T-helper 1 cell treated with Interleukin-12 subunit alpha and Interleukin-12 subunit beta and Interleukin-4 antibody, amounts not matched to agents 30 μg/mL and 1 μg/mL, for 36 hours (primary cell): ENCODE data around the gene SLC5A2.
A peak's percentile ranks its signal among the peaks of the same experiment; 100 is the strongest.
"Not testable (repeated sequence)": the region's sequence is repeated elsewhere in the genome, so short reads cannot be mapped to it uniquely, and the experiment has no call there.

ENCODE experiments used
- H3K27ac Mint-ChIP-seq: one replicate; pipeline ENCODE4 v1.8.0; 2021; ENCODE audit warnings: mild to moderate bottlenecking, mixed read lengths
- H3K27me3 Mint-ChIP-seq: one replicate; pipeline ENCODE4 v1.8.0; 2021; ENCODE audit warnings: low read depth, mixed read lengths
- H3K36me3 Mint-ChIP-seq: one replicate; pipeline ENCODE4 v1.8.0; 2021; ENCODE audit warnings: low read depth, mixed read lengths
- H3K4me1 Mint-ChIP-seq: one replicate; pipeline ENCODE4 v1.8.0; 2021; ENCODE audit warnings: low read depth, mixed read lengths
- H3K4me3 Mint-ChIP-seq: one replicate; pipeline ENCODE4 v1.8.0; 2021; ENCODE audit warnings: mild to moderate bottlenecking, moderate library complexity, mixed read lengths
- H3K9me3 Mint-ChIP-seq: one replicate; pipeline ENCODE4 v1.8.0; 2021; ENCODE audit warnings: mixed read lengths

The SLC5A2 gene

DNA sequence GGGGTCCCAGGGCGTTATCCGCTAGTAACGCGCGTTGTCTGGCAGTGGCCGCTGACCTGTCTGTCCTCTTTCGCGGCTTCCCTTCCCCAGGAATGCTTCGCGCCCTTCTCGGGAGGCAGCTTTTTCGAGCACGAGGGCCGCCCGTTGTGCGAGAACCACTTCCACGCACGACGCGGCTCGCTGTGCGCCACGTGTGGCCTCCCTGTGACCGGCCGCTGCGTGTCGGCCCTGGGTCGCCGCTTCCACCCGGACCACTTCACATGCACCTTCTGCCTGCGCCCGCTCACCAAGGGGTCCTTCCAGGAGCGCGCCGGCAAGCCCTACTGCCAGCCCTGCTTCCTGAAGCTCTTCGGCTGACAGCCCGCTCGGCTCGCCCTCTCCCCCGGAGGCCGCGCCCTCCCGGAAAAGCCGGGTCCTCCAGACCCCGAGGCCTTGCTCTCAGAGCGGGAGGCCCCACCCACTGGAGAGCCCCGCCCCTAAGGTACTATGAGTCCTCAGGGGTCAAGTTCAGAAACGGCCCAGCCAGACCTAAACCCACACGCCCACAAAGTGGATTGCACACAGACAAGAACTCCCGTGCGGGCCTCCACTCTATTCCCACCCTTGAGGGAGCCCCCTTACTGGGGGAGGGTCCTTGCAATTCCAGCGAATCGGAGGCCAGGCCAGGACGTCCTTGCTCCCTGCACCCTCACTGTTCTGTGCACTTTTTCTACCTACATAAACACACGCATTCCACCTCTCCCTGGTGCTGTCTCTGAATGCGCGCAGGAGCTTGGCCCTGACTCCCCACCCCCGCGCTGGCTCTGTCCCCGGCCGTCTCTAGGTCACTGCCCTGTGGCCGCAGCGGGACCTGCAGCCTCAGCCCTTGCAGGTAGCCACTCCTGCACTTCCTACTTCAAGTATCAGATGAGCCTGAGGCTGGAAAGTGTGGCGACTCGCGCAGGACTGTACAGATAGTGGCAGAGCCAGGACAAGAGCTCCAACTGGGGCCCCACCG is 5.4 kb upstream of the SLC5A2 start:
- H3K27ac Mint-ChIP-seq: peak overlapping the region; percentile 15
- H3K4me1 Mint-ChIP-seq: peaks cover 15% of the 10 kb centered on the region
- H3K27me3 Mint-ChIP-seq: peaks cover 55% of the 10 kb centered on the region
- H3K9me3 Mint-ChIP-seq: no peaks in the 10 kb centered on the region
- peak overlapping the region; percentile 69 for H3K4me3 Mint-ChIP-seq
- H3K36me3 Mint-ChIP-seq: no peaks in the 10 kb centered on the region

DNA sequence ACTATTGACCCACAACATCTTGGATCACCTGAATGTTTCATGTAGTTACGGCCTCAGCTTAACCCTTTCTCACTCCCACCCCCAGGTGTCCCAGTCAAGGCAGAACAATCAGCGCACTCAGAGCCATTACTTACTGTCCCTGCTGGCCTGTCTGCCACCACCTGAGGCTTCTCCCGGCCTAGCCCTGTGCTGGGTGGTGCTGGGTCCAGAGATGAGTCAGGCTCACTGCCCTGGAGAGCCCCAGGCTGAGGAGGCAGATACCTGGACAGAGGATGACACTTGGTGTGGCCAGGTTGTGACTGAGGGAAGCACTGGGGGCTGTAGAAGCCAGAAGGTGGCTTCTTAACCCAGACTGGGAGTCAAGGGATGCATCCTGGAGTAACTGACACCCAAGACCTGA is 4.0 kb upstream of the SLC5A2 start:
- H3K4me1 Mint-ChIP-seq: peaks cover 14% of the 10 kb centered on the region
- H3K9me3 Mint-ChIP-seq: no peaks in the 10 kb centered on the region
- no peaks in the 10 kb centered on the region for H3K36me3 Mint-ChIP-seq
- H3K27me3 Mint-ChIP-seq: peaks cover 44% of the 10 kb centered on the region
- H3K27ac Mint-ChIP-seq: no peak overlapping the region
- no peak overlapping the region for H3K4me3 Mint-ChIP-seq

GRCh38 chr16:31479751-31480150 is 3.2 kb upstream of the SLC5A2 start:
- no peaks in the 10 kb centered on the region for H3K9me3 Mint-ChIP-seq
- peaks cover 14% of the 10 kb centered on the region for H3K4me1 Mint-ChIP-seq
- H3K27me3 Mint-ChIP-seq: peaks cover 36% of the 10 kb centered on the region
- H3K27ac Mint-ChIP-seq: no peak overlapping the region
- no peak overlapping the region for H3K4me3 Mint-ChIP-seq
- H3K36me3 Mint-ChIP-seq: no peaks in the 10 kb centered on the region

- no peak overlapping the region for H3K27ac Mint-ChIP-seq
Observed at GRCh38 chr16:31480851-31481536, 1.9 kb upstream of the SLC5A2 start.

GRCh38 chr16:31484048-31484447 is 1.1 kb downstream of the SLC5A2 start:
- H3K27me3 Mint-ChIP-seq: peaks cover 24% of the 10 kb centered on the region
- H3K9me3 Mint-ChIP-seq, H3K4me3 Mint-ChIP-seq, H3K27ac Mint-ChIP-seq, H3K4me1 Mint-ChIP-seq, H3K36me3 Mint-ChIP-seq: not testable (repeated sequence)

More at GRCh38 chr16:31480851-31481536, 1.9 kb upstream of the SLC5A2 start:
- Mint-ChIP-seq H3K36me3 (no peaks in the 10 kb centered on the region), H3K27me3 (peaks cover 35% of the 10 kb centered on the region), H3K4me3 (no peak overlapping the region), H3K9me3 (no peaks in the 10 kb centered on the region), H3K4me1 (peaks cover 14% of the 10 kb centered on the region)

- Mint-ChIP-seq H3K9me3 (no peaks in the 10 kb centered on the region), H3K27ac (no peak overlapping the region), H3K36me3 (peaks cover 2% of the 10 kb centered on the region), H3K27me3 (peaks cover 23% of the 10 kb centered on the region), H3K4me3 (no peak overlapping the region), H3K4me1 (peaks cover 6% of the 10 kb centered on the region)
Observed at GRCh38 chr16:31484491-31485171, 1.7 kb downstream of the SLC5A2 start.

GRCh38 chr16:31485571-31485970 is 2.6 kb downstream of the SLC5A2 start:
- Mint-ChIP-seq H3K4me1 (peaks cover 6% of the 10 kb centered on the region), H3K27ac (no peak overlapping the region), H3K36me3 (peaks cover 4% of the 10 kb centered on the region), H3K9me3 (no peaks in the 10 kb centered on the region), H3K4me3 (no peak overlapping the region), H3K27me3 (peaks cover 21% of the 10 kb centered on the region)

GRCh38 chr16:31486045-31486444 is 3.1 kb downstream of the SLC5A2 start:
- H3K4me3 Mint-ChIP-seq: peak overlapping the region; percentile 53

GRCh38 chr16:31487071-31487719 is 4.3 kb downstream of the SLC5A2 start:
- Mint-ChIP-seq H3K9me3 (no peaks in the 10 kb centered on the region), H3K27ac (no peak overlapping the region), H3K36me3 (peaks cover 8% of the 10 kb centered on the region), H3K27me3 (peaks cover 15% of the 10 kb centered on the region), H3K4me1 (peaks cover 6% of the 10 kb centered on the region), H3K4me3 (peak overlapping the region; percentile 84)

More at GRCh38 chr16:31486045-31486444, 3.1 kb downstream of the SLC5A2 start:
- no peaks in the 10 kb centered on the region for H3K9me3 Mint-ChIP-seq
- peaks cover 6% of the 10 kb centered on the region for H3K4me1 Mint-ChIP-seq
- no peak overlapping the region for H3K27ac Mint-ChIP-seq
- peaks cover 8% of the 10 kb centered on the region for H3K36me3 Mint-ChIP-seq
- peaks cover 17% of the 10 kb centered on the region for H3K27me3 Mint-ChIP-seq

- H3K27ac Mint-ChIP-seq: no peak overlapping the region
- peak overlapping the region; percentile 84 for H3K4me3 Mint-ChIP-seq
- no peaks in the 10 kb centered on the region for H3K9me3 Mint-ChIP-seq
- peaks cover 10% of the 10 kb centered on the region for H3K27me3 Mint-ChIP-seq
- peaks cover 6% of the 10 kb centered on the region for H3K4me1 Mint-ChIP-seq
- H3K36me3 Mint-ChIP-seq: peaks cover 8% of the 10 kb centered on the region
Observed at GRCh38 chr16:31487720-31488467, 5.0 kb downstream of the SLC5A2 start.

- peaks cover 6% of the 10 kb centered on the region for H3K4me1 Mint-ChIP-seq
- H3K27ac Mint-ChIP-seq: no peak overlapping the region
- peak overlapping the region; percentile 21 for H3K4me3 Mint-ChIP-seq
- peaks cover 10% of the 10 kb centered on the region for H3K27me3 Mint-ChIP-seq
- peaks cover 8% of the 10 kb centered on the region for H3K36me3 Mint-ChIP-seq
- no peaks in the 10 kb centered on the region for H3K9me3 Mint-ChIP-seq
Observed at GRCh38 chr16:31488468-31489297, 5.8 kb downstream of the SLC5A2 start.

GRCh38 chr16:31489298-31489564 is 6.3 kb downstream of the SLC5A2 start:
- H3K27ac Mint-ChIP-seq: no peak overlapping the region
- peak overlapping the region; percentile 21 for H3K4me3 Mint-ChIP-seq
- H3K4me1 Mint-ChIP-seq: peaks cover 6% of the 10 kb centered on the region
- H3K27me3 Mint-ChIP-seq: peaks cover 10% of the 10 kb centered on the region
- H3K36me3 Mint-ChIP-seq: peaks cover 8% of the 10 kb centered on the region
- no peaks in the 10 kb centered on the region for H3K9me3 Mint-ChIP-seq
